ENCODE measurements around the gene FOXK1.

FOXK1 gene

GRCh38 chr7:4785371-4785770 lies 103.3 kb downstream of the FOXK1 start:
- Histone ChIP-seq H3K4me3 (replicated peaks; ENCODE audit: insufficient read depth, low read length) (no peak overlapping the region), H3K27ac (replicated peaks) (no peak overlapping the region), H3K27me3 (ENCODE audit: insufficient read depth, poor library complexity, severe bottlenecking) (no peaks in the 10 kb centered on the region)
- DNase-seq (ENCODE audit: low read depth in 1 of 2, low spot score in 1 of 2) = no peak
- TF ChIP-seq POLR2AphosphoS5 (IDR thresholded peaks at IDR 0.05; ENCODE audit: low read depth) = no peak
- no peak for TF ChIP-seq GABPA (IDR thresholded peaks at IDR 0.05; ENCODE audit: low read depth)
- TF ChIP-seq REST (IDR thresholded peaks at IDR 0.05; ENCODE audit: insufficient replicate concordance, low read depth) = no peak
- TF ChIP-seq SPI1 (IDR thresholded peaks at IDR 0.05; ENCODE audit: borderline replicate concordance, low read depth) = no peak
- TF ChIP-seq CTCF (IDR thresholded peaks at IDR 0.05; ENCODE audit: insufficient read depth, low read length) = no peak

DNA sequence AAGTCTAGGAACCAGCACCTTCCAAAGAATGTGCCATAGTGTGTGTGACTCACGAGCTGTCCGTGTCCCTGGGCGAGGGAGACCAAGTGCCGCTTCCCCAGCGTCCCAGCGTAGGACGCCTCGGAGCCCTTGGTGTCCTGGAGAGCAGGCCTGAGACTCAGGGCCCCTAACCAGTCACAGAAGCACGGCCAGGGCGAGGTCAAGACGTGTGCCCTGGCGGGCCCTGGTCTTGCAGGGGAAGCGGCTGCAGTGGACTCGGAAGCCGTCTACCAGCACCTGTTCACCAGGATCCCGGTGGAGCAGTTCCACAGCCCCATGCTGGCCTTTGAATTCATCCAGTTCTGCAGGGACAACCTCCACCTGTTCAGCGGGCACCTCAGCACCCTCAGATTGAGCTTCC lies 103.9 kb downstream of the FOXK1 start:
- no peak overlapping the region for H3K27ac ChIP-seq (replicated peaks)
- no peak overlapping the region for H3K4me3 ChIP-seq (replicated peaks; ENCODE audit: insufficient read depth, low read length)
- H3K27me3 ChIP-seq (ENCODE audit: insufficient read depth, poor library complexity, severe bottlenecking) = no peaks in the 10 kb centered on the region
- TF ChIP-seq CTCF (IDR thresholded peaks at IDR 0.05; ENCODE audit: insufficient read depth, low read length) (no peak), POLR2AphosphoS5 (IDR thresholded peaks at IDR 0.05; ENCODE audit: low read depth) (no peak), REST (IDR thresholded peaks at IDR 0.05; ENCODE audit: insufficient replicate concordance, low read depth) (no peak), GABPA (IDR thresholded peaks at IDR 0.05; ENCODE audit: low read depth) (no peak), SPI1 (IDR thresholded peaks at IDR 0.05; ENCODE audit: borderline replicate concordance, low read depth) (no peak)
- DNase-seq (ENCODE audit: low read depth in 1 of 2, low spot score in 1 of 2) = no peak

DNA sequence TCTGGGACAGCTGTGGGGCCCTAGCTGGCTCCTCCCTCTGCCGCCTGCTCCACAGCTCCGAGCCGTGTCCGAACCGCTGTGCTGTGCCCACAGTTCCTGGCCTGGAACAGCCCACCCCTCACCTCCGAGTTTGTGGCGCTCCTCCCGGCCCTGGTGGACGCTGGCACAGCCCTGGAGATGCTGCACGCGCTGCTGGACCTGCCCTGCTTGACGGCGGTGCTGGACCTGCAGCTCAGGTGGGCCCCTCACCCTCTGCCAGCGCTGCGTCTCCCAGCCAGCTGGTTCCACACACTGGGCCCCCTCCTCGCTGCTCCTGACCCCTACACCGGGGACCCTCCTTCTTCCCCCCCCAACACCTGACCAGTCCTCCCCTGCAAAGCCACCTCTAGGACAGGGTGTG lies 105.4 kb downstream of the FOXK1 start:
- DNase-seq (ENCODE audit: low read depth in 1 of 2, low spot score in 1 of 2) = no peak
- no peak overlapping the region for H3K27ac ChIP-seq (replicated peaks)
- no peak overlapping the region for H3K4me3 ChIP-seq (replicated peaks; ENCODE audit: insufficient read depth, low read length)
- TF ChIP-seq SPI1 (IDR thresholded peaks at IDR 0.05; ENCODE audit: borderline replicate concordance, low read depth) = no peak
- TF ChIP-seq GABPA (IDR thresholded peaks at IDR 0.05; ENCODE audit: low read depth) = no peak
- no peak for TF ChIP-seq CTCF (IDR thresholded peaks at IDR 0.05; ENCODE audit: insufficient read depth, low read length)
- TF ChIP-seq POLR2AphosphoS5 (IDR thresholded peaks at IDR 0.05; ENCODE audit: low read depth) = no peak
- TF ChIP-seq REST (IDR thresholded peaks at IDR 0.05; ENCODE audit: insufficient replicate concordance, low read depth) = no peak
- no peaks in the 10 kb centered on the region for H3K27me3 ChIP-seq (ENCODE audit: insufficient read depth, poor library complexity, severe bottlenecking)
